Jurkat, Clone E6-1 (cell line): Measurements from ENCODE around the gene ZNF583.

ENCODE experiments used
- DNase-seq: peaks from one replicate; pipeline ENCODE4 v3.0.0-alpha.2; 2011; ENCODE audit warnings: low read depth, low spot score
- H3K4me3 ChIP-seq: 2 replicates; pipeline ENCODE4 v1.5.1; 2011; ENCODE audit warnings: mild to moderate bottlenecking, low read length, control low read depth, moderate library complexity

The ZNF583 gene

GRCh38 chr19:56423985-56424353 lies 19.8 kb downstream of the ZNF583 start:
- no peak overlapping the region for H3K4me3 ChIP-seq
- no peak for DNase-seq

- no peak for DNase-seq
- H3K4me3 ChIP-seq: no peak overlapping the region
Measured at GRCh38 chr19:56441206-56441792, 37.2 kb downstream of the ZNF583 start.

GRCh38 chr19:56474308-56474707 lies 70.2 kb downstream of the ZNF583 start:
- no peak overlapping the region for H3K4me3 ChIP-seq

GRCh38 chr19:56476093-56476492 lies 72.0 kb downstream of the ZNF583 start:
- H3K4me3 ChIP-seq: no peak overlapping the region
- no peak for DNase-seq

More at GRCh38 chr19:56474308-56474707, 70.2 kb downstream of the ZNF583 start:
- no peak for DNase-seq
